Activated CD4-positive, alpha-beta T cell treated with anti-CD3 and anti-CD28 coated beads, Interleukin-2, amount 10 ng/mL, durations not matched to agents 24 days and 14 days (primary cell): ENCODE data around the gene STMP1. TPM values are rescaled to one million over a fixed set of nuclear protein-coding genes. Genes with fewer than 3 reads are reported as not detected.

Experiments used
- DNase-seq: peaks from one replicate; pipeline ENCODE4 v3.0.0; 2022
- H3K27ac Mint-ChIP-seq: one replicate; pipeline ENCODE4 v1.8.0; 2022; ENCODE audit warnings: mild to moderate bottlenecking, mixed read lengths
- H3K27me3 Mint-ChIP-seq: one replicate; pipeline ENCODE4 v1.8.0; 2022; ENCODE audit warnings: mixed read lengths
- H3K36me3 Mint-ChIP-seq: one replicate; pipeline ENCODE4 v1.8.0; 2022; ENCODE audit warnings: low read depth, mild to moderate bottlenecking, mixed read lengths
- H3K4me1 Mint-ChIP-seq: one replicate; pipeline ENCODE4 v1.8.0; 2021; ENCODE audit warnings: mixed read lengths
- H3K4me3 Mint-ChIP-seq: one replicate; pipeline ENCODE4 v1.8.0; 2022; ENCODE audit warnings: mild to moderate bottlenecking, moderate library complexity, mixed read lengths
- H3K9me3 Mint-ChIP-seq: one replicate; pipeline ENCODE4 v1.8.0; 2021; ENCODE audit warnings: mixed read lengths
- intact Hi-C: fragments of 100-400 bp; cut with micrococcal nuclease; formaldehyde crosslinking; loops from one replicate; pipeline ENCODE4 v1.15.1; 2023
- total RNA-seq: library from RNA; stranded (reverse); gene quantifications from 2 replicates; pipeline ENCODE4 v1.2.3, GENCODE V29; 2022

STMP1 gene
- total RNA-seq, 1 donor from 2014 or later: 25.8 TPM

DNA sequence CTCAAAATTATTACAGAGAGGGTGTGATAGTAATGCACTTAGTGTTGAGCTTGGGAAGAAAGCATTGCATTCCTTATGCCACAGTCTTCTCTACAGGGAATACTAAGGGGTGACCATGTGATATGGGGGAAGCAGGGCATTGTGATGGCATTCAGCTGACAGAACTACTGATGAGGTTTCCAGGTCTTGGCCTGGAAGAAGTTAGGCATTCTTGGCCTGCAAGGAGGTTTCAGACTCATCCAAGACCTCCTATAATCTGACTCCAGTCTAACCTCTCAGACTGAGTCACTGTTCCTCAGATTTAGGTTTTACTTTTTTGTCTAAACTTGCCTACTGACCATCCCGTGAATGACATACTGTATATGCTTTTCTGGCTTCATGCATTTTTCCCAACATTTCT lies 7.9 kb downstream of the STMP1 start:
- intact Hi-C loops: loop anchor here (10.0 kb wide), 1 partner anchor 125 kb away; no protein-coding TSS in a partner anchor
- Mint-ChIP-seq H3K27me3 (no peaks in the 10 kb centered on the region), H3K36me3 (peaks cover 32% of the 10 kb centered on the region), H3K9me3 (no peaks in the 10 kb centered on the region), H3K4me3 (no peak overlapping the region), H3K27ac (no peak overlapping the region), H3K4me1 (peaks cover 16% of the 10 kb centered on the region)
- no peak for DNase-seq

DNA sequence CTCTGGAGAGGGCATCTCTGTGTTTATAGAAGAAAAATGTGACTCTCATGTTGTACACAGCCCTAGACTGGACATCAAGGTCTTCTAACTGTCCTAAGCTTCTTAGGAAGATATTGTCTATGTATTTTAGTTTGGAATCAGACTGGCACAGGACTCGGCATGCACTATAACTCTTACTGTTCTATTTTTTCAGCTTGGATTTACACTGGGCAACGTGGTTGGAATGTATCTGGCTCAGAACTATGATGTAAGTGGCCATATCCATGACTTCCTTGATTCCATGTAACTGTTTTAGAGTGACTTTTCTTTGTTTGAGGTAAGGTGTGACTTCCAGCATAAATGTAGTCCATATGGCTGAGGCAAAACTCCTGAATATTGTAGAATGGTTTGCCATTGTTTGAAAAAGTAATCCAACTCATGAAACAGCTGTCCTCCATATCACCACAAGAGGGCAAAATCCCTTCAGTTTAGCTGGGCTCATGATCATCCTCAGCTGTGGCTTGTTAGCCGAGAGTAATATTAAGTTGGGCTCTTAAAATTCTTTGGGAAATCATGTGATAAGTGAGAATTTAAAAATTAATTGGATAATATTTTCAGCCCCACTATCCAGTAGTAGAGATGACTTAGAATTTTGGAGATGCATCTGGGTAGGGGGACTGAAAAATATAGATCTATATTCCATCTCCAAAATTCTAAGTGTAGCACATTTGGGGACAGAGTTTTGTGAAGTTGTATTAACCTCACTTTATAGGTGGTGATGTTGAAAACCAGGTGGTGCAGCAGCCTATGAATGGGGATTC lies 10.4 kb downstream of the STMP1 start:
- peak; percentile 66 for DNase-seq
- H3K36me3 Mint-ChIP-seq: peaks cover 33% of the 10 kb centered on the region
- intact Hi-C loops: loop anchor here (10.0 kb wide), 1 partner anchor 122 kb away; no protein-coding TSS in a partner anchor

DNA sequence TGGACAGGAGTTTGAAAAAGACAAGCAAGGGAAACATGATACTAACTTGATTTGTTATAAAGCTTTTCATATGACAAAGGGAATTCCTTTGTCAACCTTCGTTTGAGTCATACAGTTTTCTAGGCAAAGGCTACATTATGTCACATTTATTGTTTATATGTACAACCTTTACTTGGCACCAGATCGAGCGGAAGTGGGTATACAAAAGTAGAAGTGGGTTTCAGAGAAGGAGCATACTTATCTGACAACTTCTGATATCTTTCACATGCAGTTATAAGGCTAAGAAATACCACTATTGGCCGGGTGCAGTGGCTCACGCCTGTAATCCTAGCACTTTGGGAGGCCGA lies 11.0 kb downstream of the STMP1 start:
- Mint-ChIP-seq H3K4me1 (peaks cover 6% of the 10 kb centered on the region), H3K36me3 (peaks cover 34% of the 10 kb centered on the region), H3K4me3 (no peak overlapping the region), H3K27me3 (no peaks in the 10 kb centered on the region), H3K27ac (no peak overlapping the region), H3K9me3 (no peaks in the 10 kb centered on the region)
- DNase-seq: no peak
- intact Hi-C loops: loop anchor here (10.0 kb wide), 1 partner anchor 121 kb away; no protein-coding TSS in a partner anchor

More for the DNA sequence above, 10.4 kb downstream of the STMP1 start:
- H3K27ac Mint-ChIP-seq: no peak overlapping the region
- peaks cover 6% of the 10 kb centered on the region for H3K4me1 Mint-ChIP-seq
- H3K9me3 Mint-ChIP-seq: no peaks in the 10 kb centered on the region
- H3K4me3 Mint-ChIP-seq: no peak overlapping the region
- H3K27me3 Mint-ChIP-seq: no peaks in the 10 kb centered on the region

DNA sequence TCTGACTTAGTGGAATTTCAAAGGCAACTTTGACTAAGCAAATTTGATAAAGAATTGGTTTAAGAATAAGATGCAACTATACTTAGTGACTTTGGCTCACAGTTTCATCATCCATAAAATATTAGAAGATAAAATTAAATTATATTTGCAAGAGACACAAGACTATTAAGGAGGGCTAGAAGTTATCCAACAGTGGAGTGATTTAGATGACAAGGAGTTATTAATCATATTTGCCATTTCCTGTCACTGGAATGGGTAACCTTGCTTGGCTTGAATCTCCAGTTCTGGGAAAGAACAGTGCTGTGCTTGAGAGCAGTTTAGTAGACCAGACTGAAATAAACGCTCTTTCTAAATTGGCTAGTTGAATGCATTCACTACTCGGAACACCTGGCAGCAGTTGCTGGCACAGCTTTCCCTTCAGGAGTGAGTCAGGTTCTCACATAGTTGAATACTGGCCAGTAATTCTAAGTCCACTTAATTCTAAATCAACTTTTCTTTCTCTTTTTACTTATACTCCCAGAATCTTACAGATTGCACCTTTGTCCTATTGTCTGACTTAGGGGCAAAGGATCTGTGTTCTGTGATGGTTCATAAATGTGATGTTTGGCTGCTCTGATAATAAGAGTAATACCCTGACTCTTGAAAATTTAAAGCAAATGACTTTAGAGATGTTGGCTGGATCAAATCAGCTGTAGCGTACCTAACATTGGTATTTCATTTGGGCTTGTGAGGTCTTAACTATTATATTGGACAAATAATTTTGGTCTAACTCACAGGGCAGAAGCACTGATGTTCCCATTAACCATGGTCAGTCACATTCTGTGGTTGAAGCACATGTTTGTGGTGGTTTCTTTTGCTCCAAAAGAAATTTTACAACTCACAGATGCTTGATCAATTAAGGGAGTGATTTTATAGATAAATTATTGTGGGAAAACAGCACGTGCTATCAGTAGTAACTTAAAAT lies 16.6 kb downstream of the STMP1 start:
- DNase-seq: no peak
- Mint-ChIP-seq H3K36me3 (peaks cover 27% of the 10 kb centered on the region), H3K4me3 (no peak overlapping the region), H3K4me1 (peaks cover 4% of the 10 kb centered on the region), H3K9me3 (no peaks in the 10 kb centered on the region), H3K27ac (no peak overlapping the region), H3K27me3 (peaks cover 1% of the 10 kb centered on the region)
- intact Hi-C loops: loop anchor here (10.0 kb wide), 1 partner anchor 116 kb away; no protein-coding TSS in a partner anchor

DNA sequence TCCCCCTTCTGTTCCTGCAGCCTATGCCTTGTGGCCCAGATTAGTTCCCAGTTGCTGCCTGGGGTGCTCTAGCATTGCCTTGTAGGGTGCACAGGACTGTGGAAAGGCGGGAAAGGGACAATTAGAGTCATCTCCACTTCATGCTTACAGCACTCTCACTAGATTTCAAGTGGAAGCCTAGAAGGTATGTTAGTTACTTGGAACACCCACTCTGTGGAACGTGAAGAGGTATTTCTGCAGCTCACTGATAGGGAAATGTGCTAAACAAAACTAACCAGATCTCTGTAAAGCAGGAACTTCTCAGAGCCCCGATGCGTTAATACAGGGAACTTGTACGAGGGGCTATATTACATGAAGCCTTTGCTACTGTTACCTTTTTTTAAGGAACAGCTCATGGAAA lies 19.4 kb downstream of the STMP1 start:
- H3K27ac Mint-ChIP-seq: no peak overlapping the region
- peaks cover 4% of the 10 kb centered on the region for H3K4me1 Mint-ChIP-seq
- no peak for DNase-seq
- peaks cover 16% of the 10 kb centered on the region for H3K36me3 Mint-ChIP-seq
- intact Hi-C loops: no loop called here
- peaks cover 1% of the 10 kb centered on the region for H3K27me3 Mint-ChIP-seq
- no peak overlapping the region for H3K4me3 Mint-ChIP-seq
- H3K9me3 Mint-ChIP-seq: no peaks in the 10 kb centered on the region

DNA sequence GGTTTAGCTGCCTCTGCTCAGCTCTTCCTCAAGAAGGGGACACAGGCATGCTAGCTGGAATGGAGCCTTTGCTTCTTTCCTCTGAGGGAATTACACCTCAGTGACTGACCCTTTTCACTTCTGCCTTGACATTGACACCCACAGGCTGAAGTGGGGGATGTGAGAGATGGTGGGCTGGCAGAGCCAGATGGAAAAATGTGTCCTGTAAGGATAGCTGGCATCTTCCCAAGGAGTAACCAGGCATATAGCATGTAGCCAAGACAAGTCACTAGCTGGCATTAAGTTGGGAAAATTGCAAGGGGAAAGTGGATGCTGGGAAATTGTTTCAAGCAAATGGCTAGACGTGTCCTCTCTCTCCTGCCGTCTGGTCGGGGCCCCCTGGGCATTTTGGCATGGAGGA lies 19.9 kb downstream of the STMP1 start:
- intact Hi-C loops: no loop called here
- Mint-ChIP-seq H3K27me3 (peaks cover 1% of the 10 kb centered on the region), H3K4me3 (no peak overlapping the region), H3K4me1 (peaks cover 4% of the 10 kb centered on the region), H3K9me3 (no peaks in the 10 kb centered on the region), H3K27ac (no peak overlapping the region), H3K36me3 (peaks cover 14% of the 10 kb centered on the region)
- no peak for DNase-seq

DNA sequence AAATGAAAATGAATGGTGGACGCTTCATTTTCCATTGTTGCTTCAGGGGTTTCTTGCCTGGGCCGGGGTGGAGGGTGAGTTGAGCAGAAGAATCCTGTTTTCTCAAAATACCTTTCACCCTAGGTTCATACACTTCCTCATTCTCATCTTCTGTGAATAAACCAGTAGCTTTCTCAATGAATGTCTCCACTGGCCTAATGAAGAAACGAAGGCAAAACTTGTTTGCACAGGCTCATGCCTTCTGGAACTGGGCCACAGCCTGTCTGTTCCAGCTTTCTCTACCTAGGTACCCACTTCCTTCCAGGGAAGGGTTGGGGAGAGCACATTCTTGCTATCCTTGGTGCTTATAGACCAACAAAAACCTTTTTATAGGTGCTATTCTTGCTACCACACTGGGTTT lies 21.3 kb downstream of the STMP1 start:
- no peaks in the 10 kb centered on the region for H3K9me3 Mint-ChIP-seq
- H3K4me3 Mint-ChIP-seq: no peak overlapping the region
- H3K4me1 Mint-ChIP-seq: peaks cover 4% of the 10 kb centered on the region
- H3K27ac Mint-ChIP-seq: no peak overlapping the region
- intact Hi-C loops: no loop called here
- H3K36me3 Mint-ChIP-seq: peaks cover 5% of the 10 kb centered on the region
- H3K27me3 Mint-ChIP-seq: peaks cover 1% of the 10 kb centered on the region
- no peak for DNase-seq

DNA sequence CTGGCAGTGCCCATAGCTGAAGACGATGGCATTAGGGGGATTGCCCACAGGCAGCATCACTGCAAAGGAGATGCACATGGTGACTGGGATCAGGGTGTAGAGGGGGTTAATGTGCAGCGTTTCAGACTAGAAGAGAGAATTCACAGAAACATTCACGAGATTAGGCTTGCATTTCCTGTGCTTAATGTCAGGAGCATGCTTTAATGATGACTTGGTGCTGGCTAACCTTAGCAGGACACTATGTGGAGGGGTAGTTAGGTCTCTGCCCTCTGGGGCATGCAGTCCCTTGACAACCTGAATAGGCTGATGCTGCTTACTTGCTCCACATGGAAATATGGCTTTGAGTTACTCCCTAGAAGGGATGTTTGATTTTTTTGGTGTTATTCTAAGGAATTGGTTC lies 21.8 kb downstream of the STMP1 start:
- Mint-ChIP-seq H3K9me3 (no peaks in the 10 kb centered on the region), H3K27me3 (peaks cover 1% of the 10 kb centered on the region), H3K36me3 (peaks cover 2% of the 10 kb centered on the region), H3K4me3 (no peak overlapping the region), H3K4me1 (peaks cover 4% of the 10 kb centered on the region), H3K27ac (no peak overlapping the region)
- intact Hi-C loops: no loop called here
- no peak for DNase-seq

DNA sequence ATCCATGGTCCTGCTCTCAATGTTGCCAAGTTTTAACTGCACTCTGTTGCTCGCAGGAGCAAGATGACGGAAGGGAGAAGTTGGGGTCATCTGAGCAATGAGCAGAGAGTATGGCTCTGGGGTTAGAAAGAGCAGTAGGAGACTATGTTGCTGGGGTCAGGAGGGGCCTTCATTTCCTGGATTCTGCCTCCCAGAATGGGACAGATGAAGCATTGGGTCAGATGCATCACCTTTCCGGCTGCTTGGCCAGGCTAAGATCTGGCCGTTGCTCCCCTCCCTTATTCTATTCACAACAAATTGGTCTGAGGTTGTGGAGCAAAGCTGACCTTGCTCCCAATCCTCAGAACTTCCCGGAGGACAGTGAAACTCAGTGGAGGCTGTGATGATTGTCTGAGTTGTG lies 22.4 kb downstream of the STMP1 start:
- no peaks in the 10 kb centered on the region for H3K27me3 Mint-ChIP-seq
- intact Hi-C loops: no loop called here
- peaks cover 1% of the 10 kb centered on the region for H3K36me3 Mint-ChIP-seq

DNA sequence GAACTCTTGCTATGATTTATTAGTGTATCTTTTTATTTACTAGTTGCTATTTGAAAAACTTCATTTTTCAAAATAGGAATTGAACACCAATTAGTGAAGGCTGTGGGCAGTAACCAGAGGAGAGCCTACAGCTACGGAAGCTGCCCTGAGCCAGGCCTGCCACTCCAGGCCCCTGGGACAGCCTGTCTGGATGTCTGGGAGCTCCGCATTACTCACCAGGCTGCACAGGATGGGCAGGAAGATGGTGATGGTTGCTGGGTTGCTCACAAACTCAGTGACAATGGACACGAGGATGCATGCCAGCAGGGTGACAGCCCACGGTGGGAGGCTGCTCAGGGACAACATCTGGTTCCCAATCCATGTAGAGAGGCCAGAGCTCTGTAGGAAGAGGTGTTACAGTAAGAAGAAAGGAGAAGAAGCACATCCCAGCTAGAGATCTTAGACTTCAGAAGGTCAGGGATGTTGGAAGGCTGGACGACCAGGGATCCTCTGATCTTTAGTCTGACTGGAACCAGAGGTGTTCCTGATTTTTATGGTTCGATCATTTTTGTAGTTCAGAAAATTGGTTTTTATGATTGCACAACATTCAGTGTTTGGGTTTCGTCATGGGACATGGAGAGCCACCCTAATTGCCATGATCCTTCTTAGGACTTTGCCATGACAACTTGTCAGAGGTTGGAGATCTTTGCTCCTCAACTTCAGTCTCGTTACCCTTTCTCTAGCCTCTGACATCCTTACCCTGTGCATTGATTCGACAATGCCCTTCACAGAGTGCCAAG lies 23.2 kb downstream of the STMP1 start:
- Mint-ChIP-seq H3K4me3 (no peak overlapping the region), H3K36me3 (peaks cover 5% of the 10 kb centered on the region)

More for the DNA sequence above, 22.4 kb downstream of the STMP1 start:
- Mint-ChIP-seq H3K9me3 (no peaks in the 10 kb centered on the region), H3K4me1 (peaks cover 4% of the 10 kb centered on the region), H3K4me3 (no peak overlapping the region), H3K27ac (no peak overlapping the region)
- no peak for DNase-seq

DNA sequence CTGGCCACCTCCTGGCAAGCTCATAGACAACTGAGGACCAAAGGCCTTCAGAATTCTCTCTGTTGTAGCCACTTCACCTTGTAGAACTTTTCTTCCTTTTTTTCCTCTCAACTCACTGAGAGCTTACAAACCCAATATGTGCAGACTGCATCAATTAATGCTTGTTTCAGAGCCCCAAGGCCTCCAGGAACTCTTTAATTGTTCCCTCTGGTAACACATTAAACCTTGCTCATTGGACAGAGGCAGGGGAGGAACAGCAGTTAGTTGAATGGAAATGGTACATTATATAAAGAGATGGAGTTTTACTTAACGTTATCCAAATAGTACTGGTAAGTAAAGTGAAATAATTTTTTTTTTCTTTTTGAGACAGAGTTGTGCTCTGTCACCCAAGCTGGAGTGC lies 25.2 kb downstream of the STMP1 start:
- H3K27me3 Mint-ChIP-seq: no peaks in the 10 kb centered on the region
- DNase-seq: no peak
- H3K4me3 Mint-ChIP-seq: no peak overlapping the region
- no peaks in the 10 kb centered on the region for H3K9me3 Mint-ChIP-seq
- intact Hi-C loops: no loop called here
- peaks cover 5% of the 10 kb centered on the region for H3K36me3 Mint-ChIP-seq
- H3K27ac Mint-ChIP-seq: no peak overlapping the region
- no peaks in the 10 kb centered on the region for H3K4me1 Mint-ChIP-seq

More for the DNA sequence above, 23.2 kb downstream of the STMP1 start:
- no peaks in the 10 kb centered on the region for H3K9me3 Mint-ChIP-seq
- no peak for DNase-seq
- H3K4me1 Mint-ChIP-seq: peaks cover 2% of the 10 kb centered on the region
- H3K27ac Mint-ChIP-seq: no peak overlapping the region
- intact Hi-C loops: no loop called here
- no peaks in the 10 kb centered on the region for H3K27me3 Mint-ChIP-seq

DNA sequence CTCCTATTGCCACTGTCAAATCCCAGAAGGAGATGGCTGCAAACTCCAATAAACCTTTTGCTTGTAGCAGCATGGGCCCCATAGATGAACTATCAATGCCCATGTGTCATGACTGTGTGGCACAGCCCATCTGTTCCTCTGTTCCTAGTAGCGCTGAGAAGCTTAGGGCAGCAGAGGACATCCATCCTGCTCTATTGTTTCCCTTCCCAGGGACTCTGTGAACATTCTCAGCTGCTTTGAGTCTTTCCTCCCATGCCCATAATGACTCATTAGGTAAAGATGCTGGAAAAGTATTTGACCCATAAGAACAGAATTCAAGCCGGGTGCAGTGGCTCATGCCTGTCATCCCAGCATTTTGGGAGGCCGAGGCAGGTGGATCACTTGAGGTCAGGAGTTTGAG lies 28.3 kb downstream of the STMP1 start:
- Mint-ChIP-seq H3K4me1 (no peaks in the 10 kb centered on the region), H3K36me3 (peaks cover 5% of the 10 kb centered on the region), H3K27ac (no peak overlapping the region), H3K27me3 (no peaks in the 10 kb centered on the region), H3K4me3 (no peak overlapping the region), H3K9me3 (no peaks in the 10 kb centered on the region)
- DNase-seq: no peak
- intact Hi-C loops: no loop called here

DNA sequence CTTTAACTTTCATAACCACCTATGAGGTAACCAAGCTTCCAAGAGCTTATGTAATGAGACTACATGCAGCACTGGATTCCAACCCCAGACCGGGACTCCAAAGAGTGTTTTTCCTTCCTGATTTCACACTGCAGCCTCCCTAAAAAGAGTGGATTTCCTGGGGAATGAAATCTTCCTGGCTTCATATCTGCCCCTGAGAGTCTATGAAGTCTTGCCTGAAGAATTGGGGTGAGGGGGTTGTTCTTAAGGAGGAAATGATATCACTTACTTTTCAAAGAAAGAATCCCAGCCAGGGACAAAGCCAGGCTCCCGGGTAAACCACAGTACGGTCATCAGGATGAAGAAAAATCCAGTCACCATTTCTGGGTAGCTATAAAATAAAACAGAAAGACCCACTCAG lies 29.7 kb downstream of the STMP1 start:
- no peak overlapping the region for H3K27ac Mint-ChIP-seq

More for the DNA sequence above, 29.7 kb downstream of the STMP1 start:
- no peaks in the 10 kb centered on the region for H3K4me1 Mint-ChIP-seq
- peaks cover 4% of the 10 kb centered on the region for H3K36me3 Mint-ChIP-seq
- no peak for DNase-seq
- H3K9me3 Mint-ChIP-seq: no peaks in the 10 kb centered on the region
- H3K27me3 Mint-ChIP-seq: no peaks in the 10 kb centered on the region
- H3K4me3 Mint-ChIP-seq: no peak overlapping the region
- intact Hi-C loops: no loop called here
